H1 (cell line): Measurements from ENCODE around the gene EPHA2. TPM values are rescaled to one million over a fixed set of nuclear protein-coding genes. Genes with fewer than 3 reads are reported as not detected.
A peak's percentile ranks its signal among the peaks of the same experiment; 100 is the strongest.

ENCODE experiments used
- ASH2L ChIP-seq: fragments of 200-600, 300-600 bp; sonication (generic); IDR thresholded peaks from one replicate; pipeline ENCODE4 v1.7.1; 2017; ENCODE audit warnings: low read length
- BACH1 ChIP-seq: IDR thresholded peaks from 2 replicates; pipeline ENCODE4 v1.6.1; 2012; ENCODE audit warnings: low read length, improper control_type of control experiment
- BRCA1 ChIP-seq: IDR thresholded peaks from 2 replicates; pipeline ENCODE4 v1.6.1; 2012; ENCODE audit warnings: low read depth, low read length, improper control_type of control experiment
- CBX5 ChIP-seq: fragments of 300-800, 300-1000 bp; sonication (generic); IDR thresholded peaks from 2 replicates; pipeline ENCODE4 v1.7.1; 2016; ENCODE audit warnings: antibody characterized with exemption, low read length, low read depth
- CHD1 ChIP-seq: IDR thresholded peaks from 2 replicates; pipeline ENCODE4 v1.6.1; 2012; ENCODE audit warnings: low read depth, low read length, improper control_type of control experiment
- CREB1 ChIP-seq: IDR thresholded peaks from 2 replicates; pipeline ENCODE4 v1.6.1; 2012; ENCODE audit warnings: inconsistent platforms
- FOSL1 ChIP-seq: IDR thresholded peaks from 2 replicates; pipeline ENCODE4 v1.6.1; 2011; ENCODE audit warnings: mild to moderate bottlenecking, low read depth, low read length, moderate library complexity; ENCODE audit not compliant: insufficient read depth
- HDAC6 ChIP-seq: IDR thresholded peaks from one replicate; pipeline ENCODE4 v1.7.1; 2012; ENCODE audit warnings: low read depth, mild to moderate bottlenecking, inconsistent platforms, low read length, moderate library complexity
- JUN ChIP-seq: IDR thresholded peaks from 2 replicates; pipeline ENCODE4 v1.6.1; 2011; ENCODE audit warnings: low read depth, mild to moderate bottlenecking, improper control_type of control experiment, low read length
- JUND ChIP-seq: IDR thresholded peaks from 2 replicates; pipeline ENCODE4 v1.6.1; 2011; ENCODE audit warnings: mild to moderate bottlenecking, improper control_type of control experiment, low read length
- NRF1 ChIP-seq: IDR thresholded peaks from 2 replicates; pipeline ENCODE4 v1.6.1; 2011; ENCODE audit warnings: mild to moderate bottlenecking, low read depth, low read length, improper control_type of control experiment
- POLR2A ChIP-seq, 2 experiments: IDR thresholded peaks; 1 replicate in 1 of 2; 2 replicates in 1 of 2; pipeline ENCODE4 v1.6.1; 2011; ENCODE audit warnings: low read depth in 2 of 2, low read length in 2 of 2, mild to moderate bottlenecking in 2 of 2; ENCODE audit errors: control extremely low read depth in 1 of 2
- POU5F1 ChIP-seq: IDR thresholded peaks from 2 replicates; pipeline ENCODE4 v1.6.1; 2011; ENCODE audit warnings: low read depth, mild to moderate bottlenecking, low read length, moderate library complexity
- RAD21 ChIP-seq, 2 experiments: IDR thresholded peaks in 1 of 2; conservative IDR thresholded peaks in 1 of 2; 2 replicates each; pipeline ENCODE4 v1.6.1; 2011; ENCODE audit warnings: low read depth in 2 of 2, low read length in 2 of 2, improper control_type of control experiment in 1 of 2, inconsistent platforms in 1 of 2, mild to moderate bottlenecking in 1 of 2, moderate library complexity in 1 of 2
- RFX5 ChIP-seq: IDR thresholded peaks from 2 replicates; pipeline ENCODE4 v1.6.1; 2011; ENCODE audit warnings: low read depth, low read length, improper control_type of control experiment, borderline replicate concordance
- SIRT6 ChIP-seq: IDR thresholded peaks from one replicate; pipeline ENCODE4 v1.7.1; 2012; ENCODE audit warnings: low read length, inconsistent platforms
- SP2 ChIP-seq: IDR thresholded peaks from 2 replicates; pipeline ENCODE4 v1.6.1; 2012; ENCODE audit warnings: mild to moderate bottlenecking, low read length, inconsistent platforms
- TBP ChIP-seq: IDR thresholded peaks from 2 replicates; pipeline ENCODE4 v1.6.1; 2011; ENCODE audit warnings: low read depth, low read length, improper control_type of control experiment
- TEAD4 ChIP-seq: IDR thresholded peaks from 2 replicates; pipeline ENCODE4 v1.6.1; 2012; ENCODE audit warnings: low read depth, low read length, inconsistent platforms, mixed read lengths
- YY1 ChIP-seq: IDR thresholded peaks from 2 replicates; pipeline ENCODE4 v1.6.1; 2011; ENCODE audit warnings: low read depth, mild to moderate bottlenecking, low read length
- polyA plus RNA-seq, 7 experiments: library from polyadenylated mRNA; depleted of rRNA in 3 of 7; stranded (reverse) in 5 of 7; unstranded in 2 of 7; fragments of >200 nt in 5 of 7; fragments of 200-250 nt in 2 of 7; gene quantifications; 1 replicate in 5 of 7; 2 replicates in 1 of 7; 4 replicates in 1 of 7; pipeline versions ENCODE4 v1.2.1 to v1.2.3, GENCODE V29; 2011 to 2013; ENCODE audit warnings: missing spikeins in 2 of 7, mixed read lengths in 2 of 7
- total RNA-seq: library from RNA; stranded (reverse); fragmentation: NEBNext Ultra II Directional; extraction: Animal tissue kit (Norgen Biotek cat#: 25700); gene quantifications from 2 replicates; pipeline ENCODE4 v1.2.1, GENCODE V29; 2021
- TF ChIP-seq, protein P1 (sequence below): IDR thresholded peaks from 2 replicates; pipeline ENCODE4 v1.6.1; 2012; ENCODE audit warnings: inconsistent platforms
- TF ChIP-seq, protein P2 (sequence below): IDR thresholded peaks from 2 replicates; pipeline ENCODE4 v1.6.1; 2011; ENCODE audit warnings: low read depth, mild to moderate bottlenecking, low read length; ENCODE audit not compliant: insufficient read depth
- TF ChIP-seq, protein P3 (sequence below): IDR thresholded peaks from 2 replicates; pipeline ENCODE4 v1.6.1; 2012; ENCODE audit warnings: low read length, inconsistent platforms

The EPHA2 gene
- total and polyA plus RNA-seq, 2 of the 8 experiments (the other 6 are each of a cell fraction or from before 2014, with no cell fraction given): 26.8 to 33.6 TPM

DNA sequence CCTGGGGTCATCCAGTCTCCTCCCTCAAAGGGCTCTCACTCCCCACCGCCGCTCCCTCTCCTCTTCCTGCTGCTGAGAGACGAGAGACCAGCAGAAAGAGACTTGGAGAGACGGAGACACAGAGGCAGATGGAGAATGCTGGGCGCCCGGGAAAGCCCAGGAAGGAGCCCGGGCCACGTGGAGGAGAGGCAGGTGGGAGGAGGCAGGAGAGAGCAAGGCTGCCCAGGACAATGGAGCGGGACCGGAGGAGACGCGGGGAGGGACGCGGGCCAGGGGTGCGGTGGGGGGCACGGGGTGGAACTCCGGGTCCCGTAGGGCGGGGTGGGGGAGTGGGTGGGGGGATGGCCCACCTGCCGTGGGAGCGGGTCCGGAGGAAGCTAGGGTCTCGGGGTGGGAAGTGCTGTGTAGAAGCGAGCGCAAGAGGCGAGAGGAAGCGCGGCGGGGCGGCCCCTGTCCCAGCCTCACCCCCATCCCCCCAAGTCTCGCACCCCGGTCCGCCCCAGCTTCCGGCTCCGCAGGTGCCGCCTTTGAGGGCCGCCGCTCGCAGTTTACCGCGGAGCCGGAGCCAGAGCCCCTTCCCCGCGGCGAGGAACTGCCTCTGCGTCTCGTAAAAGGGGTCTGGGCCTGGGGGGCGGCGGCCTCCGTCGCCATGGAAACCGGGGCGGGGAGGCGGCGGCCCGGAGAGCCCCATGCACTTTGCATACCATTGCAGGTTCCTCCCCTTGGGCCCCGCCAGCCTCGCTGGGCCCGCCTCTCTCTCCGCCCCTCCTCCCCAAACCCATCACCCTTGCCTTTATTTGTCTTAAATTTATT, 11.7 kb upstream of the EPHA2 start (continued):
- TF ChIP-seq YY1 (0 out of 2 replicates have a peak, but pooled peaks have one; percentile 4), BACH1 (no peak), JUN (no peak), CBX5 (no peak), HDAC6 (no peak), BRCA1 (no peak), TEAD4 (0 out of 2 replicates have a peak, but pooled peaks have one; percentile 28), NRF1 (no peak), POU5F1 (no peak), SIRT6 (no peak), RAD21 (IDR thresholded peaks at IDR 0.05 in 1 of 2, conservative IDR thresholded peaks at IDR 0.05 in 1 of 2; ENCODE audit: low read depth in 2 of 2, low read length in 2 of 2) (no peak), FOSL1 (no peak), TBP (no peak), RFX5 (no peak), CREB1 (no peak), SP2 (no peak), POLR2A (IDR thresholded peaks at IDR 0.05; ENCODE audit: control extremely low read depth in 1 of 2, low read depth in 2 of 2, low read length in 2 of 2) (peak in 1 of 2 experiments; percentile 66; a peak in 2 of 3 replicates), CHD1 (no peak), ASH2L (peak; percentile 63), JUND (no peak)
- TF ChIP-seq, protein P1, sequence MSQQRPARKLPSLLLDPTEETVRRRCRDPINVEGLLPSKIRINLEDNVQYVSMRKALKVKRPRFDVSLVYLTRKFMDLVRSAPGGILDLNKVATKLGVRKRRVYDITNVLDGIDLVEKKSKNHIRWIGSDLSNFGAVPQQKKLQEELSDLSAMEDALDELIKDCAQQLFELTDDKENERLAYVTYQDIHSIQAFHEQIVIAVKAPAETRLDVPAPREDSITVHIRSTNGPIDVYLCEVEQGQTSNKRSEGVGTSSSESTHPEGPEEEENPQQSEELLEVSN: peak; percentile 68
- TF ChIP-seq, protein P2, sequence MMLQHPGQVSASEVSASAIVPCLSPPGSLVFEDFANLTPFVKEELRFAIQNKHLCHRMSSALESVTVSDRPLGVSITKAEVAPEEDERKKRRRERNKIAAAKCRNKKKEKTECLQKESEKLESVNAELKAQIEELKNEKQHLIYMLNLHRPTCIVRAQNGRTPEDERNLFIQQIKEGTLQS: no peak
- TF ChIP-seq, protein P3, sequence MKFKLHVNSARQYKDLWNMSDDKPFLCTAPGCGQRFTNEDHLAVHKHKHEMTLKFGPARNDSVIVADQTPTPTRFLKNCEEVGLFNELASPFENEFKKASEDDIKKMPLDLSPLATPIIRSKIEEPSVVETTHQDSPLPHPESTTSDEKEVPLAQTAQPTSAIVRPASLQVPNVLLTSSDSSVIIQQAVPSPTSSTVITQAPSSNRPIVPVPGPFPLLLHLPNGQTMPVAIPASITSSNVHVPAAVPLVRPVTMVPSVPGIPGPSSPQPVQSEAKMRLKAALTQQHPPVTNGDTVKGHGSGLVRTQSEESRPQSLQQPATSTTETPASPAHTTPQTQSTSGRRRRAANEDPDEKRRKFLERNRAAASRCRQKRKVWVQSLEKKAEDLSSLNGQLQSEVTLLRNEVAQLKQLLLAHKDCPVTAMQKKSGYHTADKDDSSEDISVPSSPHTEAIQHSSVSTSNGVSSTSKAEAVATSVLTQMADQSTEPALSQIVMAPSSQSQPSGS: no peak
